IMR-90 (cell line): ENCODE measurements around the gene GALNT8. TPM values are rescaled to one million over a fixed set of nuclear protein-coding genes. Genes with fewer than 3 reads are reported as not detected.

Experiments
- ATAC-seq: fragments of 200-7000 bp; cut with Tn5 transposase; 2 replicates; pipeline ENCODE4 v1.9.1; 2020; ENCODE audit warnings: low read depth, mild to moderate bottlenecking, moderate library complexity
- BruUV-seq: library from RNA; stranded (reverse); fragments of 400-500 nt; replicated peaks from 2 replicates; lab custom pipeline; 2021; lab: Mats Ljungman, UMichigan
- CTCF ChIA-PET: fragments of 300-600 bp; formaldehyde crosslinking; extraction: SDS; loops from one replicate; lab custom pipeline; 2021; ENCODE audit warnings: antibody characterized with exemption; lab: Yijun Ruan, JAX
- POLR2A ChIA-PET: fragments of 300-600 bp; sonication (Branson Sonifier 250); formaldehyde crosslinking; loops from one replicate; lab custom pipeline; 2022; ENCODE audit warnings: antibody characterized with exemption; ENCODE audit not compliant: unreplicated experiment; lab: Charles Lee
- DNase-seq: peaks from one replicate; pipeline ENCODE4 v3.0.0; 2013
- H2AFZ ChIP-seq: replicated peaks from 2 replicates; pipeline ENCODE3; 2013; ENCODE audit warnings: low read length, mild to moderate bottlenecking; ENCODE audit not compliant: poor library complexity
- H2AK5ac ChIP-seq: 2 replicates; pipeline ENCODE4 v1.6.1; 2013; ENCODE audit warnings: low read depth, low read length, inconsistent platforms
- H2AK9ac ChIP-seq: replicated peaks from 2 replicates; pipeline ENCODE3; 2013; ENCODE audit warnings: mild to moderate bottlenecking, low read depth, low read length, moderate library complexity; ENCODE audit not compliant: poor library complexity
- H2BK120ac ChIP-seq: 2 replicates; pipeline ENCODE4 v1.6.1; 2013; ENCODE audit warnings: low read depth, low read length, inconsistent platforms
- H2BK15ac ChIP-seq: 3 replicates; pipeline ENCODE4 v1.6.1; 2013; ENCODE audit warnings: low read depth, low read length, inconsistent platforms
- H2BK20ac ChIP-seq: 2 replicates; pipeline ENCODE4 v1.6.1; 2013; ENCODE audit warnings: low read depth, mild to moderate bottlenecking, inconsistent platforms, low read length, moderate library complexity
- H2BK5ac ChIP-seq: 2 replicates; pipeline ENCODE4 v1.6.1; 2013; ENCODE audit warnings: mild to moderate bottlenecking, low read depth, low read length, inconsistent platforms; ENCODE audit not compliant: poor library complexity, severe bottlenecking
- H3K14ac ChIP-seq: replicated peaks from 2 replicates; pipeline ENCODE4 v1.6.1; 2013; ENCODE audit warnings: low read depth, low read length, inconsistent platforms
- H3K18ac ChIP-seq: 2 replicates; pipeline ENCODE4 v1.6.1; 2013; ENCODE audit warnings: low read depth, low read length, control low read depth
- H3K23ac ChIP-seq: 2 replicates; pipeline ENCODE4 v1.6.1; 2013; ENCODE audit warnings: low read depth, low read length, inconsistent platforms
- H3K27ac ChIP-seq: 2 replicates; pipeline ENCODE4 v1.5.1; 2013; ENCODE audit warnings: mild to moderate bottlenecking, control low read depth, low read length; ENCODE audit not compliant: insufficient read depth
- H3K27me3 ChIP-seq: 2 replicates; pipeline ENCODE4 v1.6.1; 2013; ENCODE audit warnings: low read length; ENCODE audit not compliant: control insufficient read depth, insufficient read depth
- H3K36me3 ChIP-seq: 2 replicates; pipeline ENCODE4 v1.6.1; 2013; ENCODE audit warnings: low read length, mixed read lengths; ENCODE audit not compliant: control insufficient read depth, insufficient read depth
- H3K4ac ChIP-seq: 2 replicates; pipeline ENCODE4 v1.6.1; 2013; ENCODE audit warnings: low read depth, low read length, inconsistent platforms
- H3K4me1 ChIP-seq: 2 replicates; pipeline ENCODE4 v1.6.1; 2013; ENCODE audit warnings: low read length, mixed read lengths; ENCODE audit not compliant: control insufficient read depth, insufficient read depth
- H3K4me2 ChIP-seq: 2 replicates; pipeline ENCODE4 v1.6.1; 2013; ENCODE audit warnings: low read depth, mild to moderate bottlenecking, control low read depth, low read length, moderate library complexity
- H3K4me3 ChIP-seq: 2 replicates; pipeline ENCODE4 v1.5.1; 2013; ENCODE audit warnings: low read depth, mild to moderate bottlenecking, control low read depth, low read length, moderate library complexity; ENCODE audit not compliant: insufficient read depth
- H3K56ac ChIP-seq: 2 replicates; pipeline ENCODE4 v1.6.1; 2013; ENCODE audit warnings: low read length, inconsistent platforms; ENCODE audit not compliant: insufficient read depth; ENCODE audit errors: extremely low read depth
- H3K79me1 ChIP-seq, 2 experiments: 2 replicates each; pipeline ENCODE4 v1.6.1; 2013; ENCODE audit warnings: low read length in 2 of 2, inconsistent platforms in 1 of 2, low read depth in 1 of 2
- H3K9ac ChIP-seq: 2 replicates; pipeline ENCODE4 v1.6.1; 2013; ENCODE audit warnings: low read depth, low read length, control low read depth
- H3K9me1 ChIP-seq: 2 replicates; pipeline ENCODE4 v1.6.1; 2013; ENCODE audit warnings: low read length, inconsistent platforms; ENCODE audit not compliant: insufficient read depth
- H3K9me3 ChIP-seq: 2 replicates; pipeline ENCODE4 v1.6.1; 2013; ENCODE audit warnings: low read length; ENCODE audit not compliant: control insufficient read depth, insufficient read depth
- H4K20me1 ChIP-seq: 2 replicates; pipeline ENCODE4 v1.6.1; 2013; ENCODE audit warnings: low read length, inconsistent platforms; ENCODE audit not compliant: insufficient read depth
- H4K5ac ChIP-seq: 2 replicates; pipeline ENCODE4 v1.6.1; 2013; ENCODE audit warnings: mild to moderate bottlenecking, low read depth, low read length, control low read depth
- H4K8ac ChIP-seq, 2 experiments: 2 replicates each; pipeline ENCODE4 v1.6.1; 2013; ENCODE audit warnings: low read depth in 2 of 2, low read length in 2 of 2, control low read depth in 1 of 2, inconsistent platforms in 1 of 2
- H4K91ac ChIP-seq: 2 replicates; pipeline ENCODE4 v1.6.1; 2013; ENCODE audit warnings: low read depth, low read length, inconsistent platforms; ENCODE audit not compliant: insufficient read depth
- CEBPB ChIP-seq: IDR thresholded peaks from 2 replicates; pipeline ENCODE4 v1.6.1; 2012; ENCODE audit warnings: low read depth, low read length, improper control_type of control experiment
- FOS ChIP-seq: fragments of 150-350 bp; IDR thresholded peaks from 2 replicates; pipeline ENCODE4 v1.6.1; 2016; ENCODE audit warnings: low read depth, low read length
- MAZ ChIP-seq: IDR thresholded peaks from 2 replicates; pipeline ENCODE4 v1.6.1; 2012; ENCODE audit warnings: low read depth, mild to moderate bottlenecking, low read length, improper control_type of control experiment, moderate library complexity, borderline replicate concordance
- NFE2L2 ChIP-seq: fragments of 150-350 bp; IDR thresholded peaks from 2 replicates; pipeline ENCODE4 v1.6.1; 2016; ENCODE audit warnings: low read depth, mild to moderate bottlenecking, low read length
- POLR2A ChIP-seq: IDR thresholded peaks from 2 replicates; pipeline ENCODE4 v1.6.1; 2012; ENCODE audit warnings: mild to moderate bottlenecking, low read depth, low read length
- RCOR1 ChIP-seq: IDR thresholded peaks from 2 replicates; pipeline ENCODE4 v1.6.1; 2012; ENCODE audit warnings: mild to moderate bottlenecking, low read length, improper control_type of control experiment; ENCODE audit not compliant: insufficient replicate concordance
- RFX5 ChIP-seq: IDR thresholded peaks from 2 replicates; pipeline ENCODE4 v1.8.0; 2012; ENCODE audit warnings: low read depth, mild to moderate bottlenecking, low read length, moderate library complexity
- SMC3 ChIP-seq: fragments of 150-350 bp; IDR thresholded peaks from 2 replicates; pipeline ENCODE4 v1.6.1; 2016; ENCODE audit warnings: low read depth, mild to moderate bottlenecking, antibody characterized with exemption, low read length, moderate library complexity
- WGBS, 2 experiments: methylation state at CpG; one replicate each; pipeline versions ENCODE4 v1.1.5 to v1.1.7; 2013; ENCODE audit warnings: missing lambda C conversion rate in 2 of 2; ENCODE audit not compliant: insufficient read length in 1 of 2; ENCODE audit errors: extremely low coverage in 2 of 2; 5-methylcytosine and 5-hydroxymethylcytosine counted together
- dilution Hi-C: fragments of 300-500 bp; cut with HindIII; formaldehyde crosslinking; loops from one replicate; pipeline ENCODE4 v1.14.3; 2018; ENCODE audit warnings: low sequenced_read_pairs; ENCODE audit not compliant: unreplicated experiment
- in situ Hi-C: fragments of 300-500 bp; cut with MboI; formaldehyde crosslinking; loops from 3 replicates; pipeline ENCODE4 v1.14.3; 2019; ENCODE audit warnings: low sequenced_read_pairs, inconsistent platforms, mixed read lengths
- intact Hi-C: fragments of 100-400 bp; cut with micrococcal nuclease; formaldehyde crosslinking; loops from 2 replicates; pipeline ENCODE4 v1.10.0; 2022
- polyA plus RNA-seq, 3 experiments: library from polyadenylated mRNA; depleted of rRNA; stranded (reverse); fragments of >200 nt; gene quantifications; 2 replicates each; pipeline ENCODE4 v1.2.3, GENCODE V29; 2012; ENCODE audit warnings: low replicate concordance in 1 of 3
- total RNA-seq: library from RNA; depleted of rRNA; stranded (reverse); fragments of >200 nt; gene quantifications from 2 replicates; pipeline ENCODE4 v1.2.3, GENCODE V29; 2012
- TF ChIP-seq, protein P1 (sequence below): fragments of 150-350 bp; IDR thresholded peaks from 2 replicates; pipeline ENCODE4 v1.6.1; 2016; ENCODE audit warnings: low read depth, mild to moderate bottlenecking, low read length, moderate library complexity, borderline replicate concordance
- TF ChIP-seq, protein P2 (sequence below): fragments of 150-350 bp; IDR thresholded peaks from 2 replicates; pipeline ENCODE4 v1.6.1; 2017; ENCODE audit warnings: mild to moderate bottlenecking, antibody characterized with exemption, low read length, low read depth
- TF ChIP-seq, protein P3 (sequence below): conservative IDR thresholded peaks from 2 replicates; pipeline ENCODE4 v1.5.1; 2012; ENCODE audit warnings: mild to moderate bottlenecking, low read depth, low read length, improper control_type of control experiment

GALNT8 gene
- total and polyA plus RNA-seq, 2 of the 4 experiments (the other 2 are of a cell fraction): not detected

DNA sequence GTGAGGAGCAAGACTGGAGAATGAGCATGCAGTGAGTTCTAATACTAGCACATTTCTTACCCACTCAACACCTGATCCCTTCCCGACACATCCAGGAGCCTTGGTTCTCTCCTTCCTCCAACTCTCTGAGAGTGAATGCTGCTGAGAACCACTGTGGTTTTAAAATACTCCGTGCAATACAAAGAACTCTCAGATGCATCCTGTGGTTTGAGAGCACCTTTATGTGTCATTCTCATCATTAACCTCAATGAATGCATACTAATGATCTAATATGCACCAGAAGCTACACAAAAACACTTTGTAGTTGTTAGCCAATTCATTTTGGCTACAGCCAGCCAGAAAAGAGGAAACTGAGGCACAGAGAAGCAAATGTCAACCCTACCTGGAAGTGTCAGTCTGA is 87.6 kb downstream of the GALNT8 start:
- no peaks in the 10 kb centered on the region for H3K9me1 ChIP-seq
- no peak overlapping the region for H3K4me3 ChIP-seq
- H3K23ac ChIP-seq: no peak overlapping the region
- no peak overlapping the region for H3K56ac ChIP-seq
- no peak overlapping the region for H4K8ac ChIP-seq
- H3K9ac ChIP-seq: no peak overlapping the region
- H2BK20ac ChIP-seq: no peak overlapping the region
- H2BK5ac ChIP-seq: no peak overlapping the region
- no peak overlapping the region for H2AFZ ChIP-seq
- intact Hi-C loops (no loop called here), dilution Hi-C loops (no loop called here), in situ Hi-C loops (no loop called here)
- no peak overlapping the region for H2BK15ac ChIP-seq
- H3K18ac ChIP-seq: no peak overlapping the region
- no peak overlapping the region for H4K91ac ChIP-seq
- BruUV-seq: no TSS peak
- H3K27me3 ChIP-seq: peaks cover 24% of the 10 kb centered on the region
- no peaks in the 10 kb centered on the region for H4K20me1 ChIP-seq
- no peak overlapping the region for H2BK120ac ChIP-seq
- CTCF ChIA-PET: no interaction called here
- H3K9me3 ChIP-seq: no peaks in the 10 kb centered on the region
- no peak overlapping the region for H3K4me2 ChIP-seq
- H3K79me1 ChIP-seq: no peaks in the 10 kb centered on the region
- no CpG with 5 or more reads among the region's 2 CpGs for WGBS, 2 experiments
- H3K36me3 ChIP-seq: no peaks in the 10 kb centered on the region
- TF ChIP-seq CEBPB (no peak), NFE2L2 (no peak), POLR2A (no peak), MAZ (no peak), RCOR1 (no peak), SMC3 (no peak), FOS (no peak), RFX5 (no peak)
- TF ChIP-seq, protein P1, sequence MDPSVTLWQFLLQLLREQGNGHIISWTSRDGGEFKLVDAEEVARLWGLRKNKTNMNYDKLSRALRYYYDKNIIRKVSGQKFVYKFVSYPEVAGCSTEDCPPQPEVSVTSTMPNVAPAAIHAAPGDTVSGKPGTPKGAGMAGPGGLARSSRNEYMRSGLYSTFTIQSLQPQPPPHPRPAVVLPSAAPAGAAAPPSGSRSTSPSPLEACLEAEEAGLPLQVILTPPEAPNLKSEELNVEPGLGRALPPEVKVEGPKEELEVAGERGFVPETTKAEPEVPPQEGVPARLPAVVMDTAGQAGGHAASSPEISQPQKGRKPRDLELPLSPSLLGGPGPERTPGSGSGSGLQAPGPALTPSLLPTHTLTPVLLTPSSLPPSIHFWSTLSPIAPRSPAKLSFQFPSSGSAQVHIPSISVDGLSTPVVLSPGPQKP: no peak
- TF ChIP-seq, protein P2, sequence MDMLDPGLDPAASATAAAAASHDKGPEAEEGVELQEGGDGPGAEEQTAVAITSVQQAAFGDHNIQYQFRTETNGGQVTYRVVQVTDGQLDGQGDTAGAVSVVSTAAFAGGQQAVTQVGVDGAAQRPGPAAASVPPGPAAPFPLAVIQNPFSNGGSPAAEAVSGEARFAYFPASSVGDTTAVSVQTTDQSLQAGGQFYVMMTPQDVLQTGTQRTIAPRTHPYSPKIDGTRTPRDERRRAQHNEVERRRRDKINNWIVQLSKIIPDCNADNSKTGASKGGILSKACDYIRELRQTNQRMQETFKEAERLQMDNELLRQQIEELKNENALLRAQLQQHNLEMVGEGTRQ: no peak
- TF ChIP-seq, protein P3, sequence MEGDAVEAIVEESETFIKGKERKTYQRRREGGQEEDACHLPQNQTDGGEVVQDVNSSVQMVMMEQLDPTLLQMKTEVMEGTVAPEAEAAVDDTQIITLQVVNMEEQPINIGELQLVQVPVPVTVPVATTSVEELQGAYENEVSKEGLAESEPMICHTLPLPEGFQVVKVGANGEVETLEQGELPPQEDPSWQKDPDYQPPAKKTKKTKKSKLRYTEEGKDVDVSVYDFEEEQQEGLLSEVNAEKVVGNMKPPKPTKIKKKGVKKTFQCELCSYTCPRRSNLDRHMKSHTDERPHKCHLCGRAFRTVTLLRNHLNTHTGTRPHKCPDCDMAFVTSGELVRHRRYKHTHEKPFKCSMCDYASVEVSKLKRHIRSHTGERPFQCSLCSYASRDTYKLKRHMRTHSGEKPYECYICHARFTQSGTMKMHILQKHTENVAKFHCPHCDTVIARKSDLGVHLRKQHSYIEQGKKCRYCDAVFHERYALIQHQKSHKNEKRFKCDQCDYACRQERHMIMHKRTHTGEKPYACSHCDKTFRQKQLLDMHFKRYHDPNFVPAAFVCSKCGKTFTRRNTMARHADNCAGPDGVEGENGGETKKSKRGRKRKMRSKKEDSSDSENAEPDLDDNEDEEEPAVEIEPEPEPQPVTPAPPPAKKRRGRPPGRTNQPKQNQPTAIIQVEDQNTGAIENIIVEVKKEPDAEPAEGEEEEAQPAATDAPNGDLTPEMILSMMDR: no peak
- H2AK5ac ChIP-seq: no peak overlapping the region
- no peak overlapping the region for H4K5ac ChIP-seq
- POLR2A ChIA-PET: no interaction called here
- H3K4ac ChIP-seq: no peak overlapping the region
- no peak for DNase-seq
- no peaks in the 10 kb centered on the region for H3K4me1 ChIP-seq
- no peak overlapping the region for H2AK9ac ChIP-seq
- no peak for ATAC-seq
- no peak overlapping the region for H3K14ac ChIP-seq
- H3K27ac ChIP-seq: no peak overlapping the region
